Brain microvascular endothelial cell (primary cell): Measurements from ENCODE around the gene KMT2C.

Source experiments
- DNase-seq: peaks from one replicate; pipeline ENCODE4 v3.0.0-alpha.2; 2020
- H3K27ac ChIP-seq: fragments of 250-450 bp; sonication (Bioruptor Pico); 2 replicates; pipeline ENCODE4 v1.5.1; 2020; ENCODE audit warnings: mild to moderate bottlenecking, moderate library complexity
- H3K27me3 ChIP-seq: fragments of 250-450 bp; sonication (Bioruptor Pico); replicated peaks from 2 replicates; pipeline ENCODE4 v1.5.1; 2020; ENCODE audit warnings: mild to moderate bottlenecking
- H3K36me3 ChIP-seq: fragments of 250-450 bp; sonication (Bioruptor Pico); replicated peaks from 2 replicates; pipeline ENCODE4 v1.5.1; 2020; ENCODE audit warnings: mild to moderate bottlenecking
- H3K4me3 ChIP-seq: 2 replicates; pipeline ENCODE4 v1.5.1; 2011; ENCODE audit warnings: low read depth, mild to moderate bottlenecking, control low read depth, low read length, moderate library complexity
- in situ Hi-C: cut with HindIII; loops from 2 replicates; pipeline ENCODE4 v1.10.0; 2017; ENCODE audit warnings: low sequenced_read_pairs, low pct_ligation_motif_present
- TF ChIP-seq, protein P1 (sequence below): IDR thresholded peaks from 2 replicates; pipeline ENCODE4 v1.5.1; 2011; ENCODE audit warnings: low read depth, mild to moderate bottlenecking, moderate library complexity, low read length, control low read depth, inconsistent platforms; ENCODE audit errors: missing control alignments

The KMT2C gene

DNA sequence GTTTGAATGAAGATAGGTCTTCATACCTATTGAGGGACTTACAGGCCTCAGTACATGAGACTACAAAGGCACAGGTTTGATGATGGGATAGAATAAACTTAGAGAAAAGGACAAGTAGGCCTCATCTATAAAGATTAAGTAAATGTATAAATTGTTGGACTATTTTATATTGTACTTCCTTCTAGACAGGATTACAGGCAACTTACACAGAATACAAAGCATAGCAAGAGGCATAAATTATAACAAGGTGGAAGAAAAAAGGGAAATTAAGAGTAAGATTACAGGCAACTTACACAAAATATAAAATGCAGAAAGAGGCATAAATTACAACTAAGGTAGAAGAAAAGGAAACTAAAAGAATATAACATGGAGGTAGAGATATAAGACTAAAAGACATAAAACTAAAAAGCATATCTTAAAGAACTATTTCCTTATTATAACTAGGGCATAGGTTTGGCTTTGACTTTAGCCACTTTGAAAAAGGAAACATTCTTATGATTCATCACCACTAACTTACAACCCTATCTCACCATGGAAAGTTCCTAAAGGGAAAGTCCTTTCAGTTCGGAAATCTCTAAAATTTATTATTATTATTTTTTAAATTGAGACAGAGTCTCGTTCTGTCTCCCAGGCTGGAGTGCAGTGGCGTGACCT, 257.3 kb downstream of the KMT2C start:
- Histone ChIP-seq H3K27ac (no peak overlapping the region), H3K36me3 (peaks cover 52% of the 10 kb centered on the region), H3K27me3 (no peaks in the 10 kb centered on the region), H3K4me3 (no peak overlapping the region)
- no peak for DNase-seq
- TF ChIP-seq, protein P1, sequence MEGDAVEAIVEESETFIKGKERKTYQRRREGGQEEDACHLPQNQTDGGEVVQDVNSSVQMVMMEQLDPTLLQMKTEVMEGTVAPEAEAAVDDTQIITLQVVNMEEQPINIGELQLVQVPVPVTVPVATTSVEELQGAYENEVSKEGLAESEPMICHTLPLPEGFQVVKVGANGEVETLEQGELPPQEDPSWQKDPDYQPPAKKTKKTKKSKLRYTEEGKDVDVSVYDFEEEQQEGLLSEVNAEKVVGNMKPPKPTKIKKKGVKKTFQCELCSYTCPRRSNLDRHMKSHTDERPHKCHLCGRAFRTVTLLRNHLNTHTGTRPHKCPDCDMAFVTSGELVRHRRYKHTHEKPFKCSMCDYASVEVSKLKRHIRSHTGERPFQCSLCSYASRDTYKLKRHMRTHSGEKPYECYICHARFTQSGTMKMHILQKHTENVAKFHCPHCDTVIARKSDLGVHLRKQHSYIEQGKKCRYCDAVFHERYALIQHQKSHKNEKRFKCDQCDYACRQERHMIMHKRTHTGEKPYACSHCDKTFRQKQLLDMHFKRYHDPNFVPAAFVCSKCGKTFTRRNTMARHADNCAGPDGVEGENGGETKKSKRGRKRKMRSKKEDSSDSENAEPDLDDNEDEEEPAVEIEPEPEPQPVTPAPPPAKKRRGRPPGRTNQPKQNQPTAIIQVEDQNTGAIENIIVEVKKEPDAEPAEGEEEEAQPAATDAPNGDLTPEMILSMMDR, result no peak
- in situ Hi-C loops, result no loop called here

DNA sequence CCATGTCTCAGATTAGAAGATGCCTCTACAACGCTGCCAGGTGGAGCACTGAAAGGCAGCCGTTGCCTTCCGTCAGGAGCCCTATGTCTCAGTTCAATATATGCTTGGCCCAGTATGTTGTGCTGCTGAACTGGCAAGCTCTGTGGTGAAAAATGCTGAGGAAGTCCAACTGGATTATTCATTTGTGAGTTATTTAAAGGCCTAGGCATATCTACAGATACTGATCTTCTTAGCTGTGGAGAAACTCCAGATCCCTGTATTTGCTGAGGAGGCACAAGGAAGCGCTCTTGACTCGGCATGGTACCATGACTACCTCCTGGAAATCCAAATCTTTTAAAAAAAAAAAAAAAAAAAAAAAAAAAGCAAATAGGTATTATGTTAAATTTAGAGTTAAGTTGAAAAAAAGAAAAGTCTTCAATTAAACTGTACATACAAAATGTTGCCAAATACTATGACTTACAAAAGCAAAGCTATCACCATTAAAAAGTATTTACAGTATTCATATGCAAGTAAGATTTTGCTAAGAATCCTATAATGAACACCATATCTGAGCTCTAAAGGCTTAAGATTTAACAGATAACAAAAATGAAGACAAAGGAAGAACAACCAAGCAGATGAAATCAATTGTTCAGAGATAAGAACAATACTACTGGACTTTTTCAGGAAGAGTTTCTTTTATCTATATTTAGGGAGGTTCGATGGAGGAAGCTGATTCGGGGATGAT, 258.0 kb downstream of the KMT2C start:
- DNase-seq, result no peak
- in situ Hi-C loops, result no loop called here
- Histone ChIP-seq H3K27ac (no peak overlapping the region), H3K36me3 (peaks cover 49% of the 10 kb centered on the region), H3K27me3 (no peaks in the 10 kb centered on the region), H3K4me3 (no peak overlapping the region)
- TF ChIP-seq, protein P1, result no peak

DNA sequence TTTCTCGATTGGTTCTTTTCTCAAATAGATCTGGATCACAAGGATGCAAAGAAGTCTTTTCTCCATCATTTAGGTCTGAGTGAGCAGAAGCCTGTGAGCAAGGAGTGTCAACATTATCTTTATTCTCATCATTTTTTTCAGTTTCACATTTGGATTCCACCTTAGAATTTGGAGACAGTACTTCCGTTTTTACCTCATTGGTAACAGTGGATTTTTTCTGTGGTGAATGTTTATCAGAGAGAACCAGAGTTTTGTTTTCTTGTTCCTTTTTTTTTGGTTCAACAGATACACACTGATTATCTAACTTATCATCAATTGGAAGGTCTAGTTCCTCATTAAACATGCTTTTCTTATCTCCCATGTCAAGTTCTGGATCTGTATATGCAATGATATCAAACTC, 259.0 kb downstream of the KMT2C start:
- in situ Hi-C loops, result no loop called here
- TF ChIP-seq, protein P1, result no peak
- H3K36me3 ChIP-seq, result peaks cover 54% of the 10 kb centered on the region
- H3K27ac ChIP-seq, result no peak overlapping the region
- no peak for DNase-seq
- no peak overlapping the region for H3K4me3 ChIP-seq
- H3K27me3 ChIP-seq, result no peaks in the 10 kb centered on the region

DNA sequence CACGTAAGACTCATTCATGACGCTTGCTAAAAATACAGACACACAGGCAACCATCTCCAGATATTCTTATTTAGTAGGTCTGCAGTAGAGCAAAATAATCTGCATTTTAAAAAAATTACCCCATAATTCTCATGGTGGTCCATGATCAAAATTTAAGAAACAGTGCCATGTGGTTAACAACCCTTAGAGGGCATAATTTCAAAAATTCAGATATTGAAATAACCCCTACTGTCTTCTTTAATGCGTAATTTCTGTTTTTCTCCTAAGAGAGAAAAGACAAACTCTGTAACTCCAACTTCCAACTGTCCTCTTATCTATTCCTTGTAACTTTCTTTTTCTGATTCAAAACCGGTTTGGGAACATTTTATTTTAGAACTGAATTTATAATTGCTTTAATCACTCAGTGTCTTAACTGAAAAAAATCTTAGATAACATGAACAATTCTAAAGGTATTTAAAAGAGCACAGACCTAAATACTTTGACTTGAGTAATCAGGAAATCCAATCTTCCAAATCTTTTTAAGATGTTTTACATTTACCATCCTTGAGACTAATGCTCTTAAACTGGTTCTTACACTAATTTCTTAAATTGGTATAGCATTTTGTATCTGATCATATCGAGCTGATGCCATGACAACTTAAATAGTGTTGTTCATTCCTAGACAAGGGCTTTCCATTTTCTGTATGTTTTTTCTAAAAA, 262.3 kb downstream of the KMT2C start:
- in situ Hi-C loops, result no loop called here
- Histone ChIP-seq H3K36me3 (peaks cover 32% of the 10 kb centered on the region), H3K27ac (no peak overlapping the region), H3K4me3 (no peak overlapping the region), H3K27me3 (no peaks in the 10 kb centered on the region)
- TF ChIP-seq, protein P1, result no peak
- DNase-seq, result no peak

DNA sequence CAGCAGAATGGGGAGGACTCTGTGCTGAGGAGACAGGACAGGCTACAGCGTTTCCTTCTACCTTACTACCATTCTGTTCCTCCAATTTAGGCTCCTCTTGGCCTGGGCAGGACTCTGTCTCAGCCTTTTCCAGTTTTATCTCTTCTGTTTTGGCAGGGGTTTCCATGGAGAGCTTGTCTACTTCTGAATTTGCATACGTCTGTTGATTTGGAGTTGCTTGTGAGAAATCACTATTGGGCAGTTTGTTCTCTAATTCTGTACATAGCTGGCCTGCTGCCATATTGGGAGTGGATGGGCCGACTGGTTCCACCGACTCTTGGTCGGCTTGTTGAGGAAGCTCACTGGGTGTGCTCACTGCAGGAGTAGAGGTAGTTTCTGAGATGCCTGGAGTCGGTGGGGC, 273.5 kb downstream of the KMT2C start:
- H3K27ac ChIP-seq, result no peak overlapping the region
- no peak for DNase-seq
- TF ChIP-seq, protein P1, result no peak
- H3K4me3 ChIP-seq, result no peak overlapping the region
- peaks cover 47% of the 10 kb centered on the region for H3K36me3 ChIP-seq
- no peaks in the 10 kb centered on the region for H3K27me3 ChIP-seq
- in situ Hi-C loops, result no loop called here
